ENCODE results near the gene DMAC2.

The DMAC2 gene

DNA sequence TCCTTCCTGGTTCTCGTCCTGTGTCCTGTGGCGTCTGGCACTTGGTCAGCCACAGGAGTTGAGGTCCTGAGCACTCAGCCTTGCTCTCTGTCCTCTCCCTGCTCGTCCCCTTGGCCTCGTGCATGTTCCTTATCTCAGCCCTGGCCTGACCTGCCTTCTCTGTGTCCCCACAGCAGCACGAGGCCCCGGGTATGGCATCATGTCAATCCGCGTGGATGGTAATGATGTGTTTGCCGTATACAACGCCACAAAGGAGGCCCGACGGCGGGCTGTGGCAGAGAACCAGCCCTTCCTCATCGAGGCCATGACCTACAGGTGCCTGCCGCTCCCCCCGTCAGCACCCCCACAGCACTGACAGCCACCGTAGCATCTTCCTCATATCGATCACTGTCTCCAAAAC, 17.3 kb downstream of the DMAC2 start:
- in situ Hi-C loops (cut with MboI; ENCODE audit: low sequenced_read_pairs, unreplicated experiment): no loop called here
- DNase-seq (ENCODE audit: low spot score): no peak
- TF ChIP-seq, protein P1, sequence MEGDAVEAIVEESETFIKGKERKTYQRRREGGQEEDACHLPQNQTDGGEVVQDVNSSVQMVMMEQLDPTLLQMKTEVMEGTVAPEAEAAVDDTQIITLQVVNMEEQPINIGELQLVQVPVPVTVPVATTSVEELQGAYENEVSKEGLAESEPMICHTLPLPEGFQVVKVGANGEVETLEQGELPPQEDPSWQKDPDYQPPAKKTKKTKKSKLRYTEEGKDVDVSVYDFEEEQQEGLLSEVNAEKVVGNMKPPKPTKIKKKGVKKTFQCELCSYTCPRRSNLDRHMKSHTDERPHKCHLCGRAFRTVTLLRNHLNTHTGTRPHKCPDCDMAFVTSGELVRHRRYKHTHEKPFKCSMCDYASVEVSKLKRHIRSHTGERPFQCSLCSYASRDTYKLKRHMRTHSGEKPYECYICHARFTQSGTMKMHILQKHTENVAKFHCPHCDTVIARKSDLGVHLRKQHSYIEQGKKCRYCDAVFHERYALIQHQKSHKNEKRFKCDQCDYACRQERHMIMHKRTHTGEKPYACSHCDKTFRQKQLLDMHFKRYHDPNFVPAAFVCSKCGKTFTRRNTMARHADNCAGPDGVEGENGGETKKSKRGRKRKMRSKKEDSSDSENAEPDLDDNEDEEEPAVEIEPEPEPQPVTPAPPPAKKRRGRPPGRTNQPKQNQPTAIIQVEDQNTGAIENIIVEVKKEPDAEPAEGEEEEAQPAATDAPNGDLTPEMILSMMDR (IDR thresholded peaks at IDR 0.05; ENCODE audit: borderline replicate concordance, control extremely low read depth, extremely low read depth, insufficient read depth, missing control alignments): no peak

GRCh38 chr19:41421973-41422372, 17.7 kb downstream of the DMAC2 start:
- in situ Hi-C loops (cut with MboI; ENCODE audit: low sequenced_read_pairs, unreplicated experiment): no loop called here
- no peak for DNase-seq (ENCODE audit: low spot score)
- TF ChIP-seq, protein P1 (IDR thresholded peaks at IDR 0.05; ENCODE audit: borderline replicate concordance, control extremely low read depth, extremely low read depth, insufficient read depth, missing control alignments): no peak

DNA sequence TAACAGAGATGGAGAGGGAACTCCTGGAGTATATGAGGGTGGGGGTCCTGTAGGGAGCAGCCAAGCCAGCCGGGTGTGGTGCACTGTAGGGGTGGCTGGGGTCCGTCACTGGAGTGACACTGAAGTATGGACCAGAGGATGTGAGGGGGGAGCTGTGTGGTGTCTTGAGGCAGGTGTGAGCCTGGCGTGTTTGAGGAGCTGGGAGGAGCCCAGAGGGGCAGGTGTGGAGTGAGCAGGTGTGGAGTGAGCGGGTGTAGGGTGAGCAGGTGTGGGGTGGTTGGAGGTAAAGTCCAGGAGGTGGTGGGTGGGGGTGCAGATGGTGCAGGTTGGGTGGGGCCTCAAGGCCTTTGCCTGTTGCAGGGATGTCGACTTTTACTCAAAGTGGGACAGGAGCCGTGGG, 18.4 kb downstream of the DMAC2 start:
- TF ChIP-seq, protein P1 (IDR thresholded peaks at IDR 0.05; ENCODE audit: borderline replicate concordance, control extremely low read depth, extremely low read depth, insufficient read depth, missing control alignments): no peak
- in situ Hi-C loops (cut with MboI; ENCODE audit: low sequenced_read_pairs, unreplicated experiment): no loop called here
- no peak for DNase-seq (ENCODE audit: low spot score)

- no peak for DNase-seq (ENCODE audit: low spot score)
- in situ Hi-C loops (cut with MboI; ENCODE audit: low sequenced_read_pairs, unreplicated experiment): no loop called here
- TF ChIP-seq, protein P1 (IDR thresholded peaks at IDR 0.05; ENCODE audit: borderline replicate concordance, control extremely low read depth, extremely low read depth, insufficient read depth, missing control alignments): no peak
These were observed 19.4 kb downstream of the DMAC2 start for GRCh38 chr19:41420101-41420880.

- TF ChIP-seq, protein P1 (IDR thresholded peaks at IDR 0.05; ENCODE audit: borderline replicate concordance, control extremely low read depth, extremely low read depth, insufficient read depth, missing control alignments): no peak
- no peak for DNase-seq (ENCODE audit: low spot score)
- in situ Hi-C loops (cut with MboI; ENCODE audit: low sequenced_read_pairs, unreplicated experiment): no loop called here
These were observed 23.5 kb downstream of the DMAC2 start for GRCh38 chr19:41416194-41416674.

DNA sequence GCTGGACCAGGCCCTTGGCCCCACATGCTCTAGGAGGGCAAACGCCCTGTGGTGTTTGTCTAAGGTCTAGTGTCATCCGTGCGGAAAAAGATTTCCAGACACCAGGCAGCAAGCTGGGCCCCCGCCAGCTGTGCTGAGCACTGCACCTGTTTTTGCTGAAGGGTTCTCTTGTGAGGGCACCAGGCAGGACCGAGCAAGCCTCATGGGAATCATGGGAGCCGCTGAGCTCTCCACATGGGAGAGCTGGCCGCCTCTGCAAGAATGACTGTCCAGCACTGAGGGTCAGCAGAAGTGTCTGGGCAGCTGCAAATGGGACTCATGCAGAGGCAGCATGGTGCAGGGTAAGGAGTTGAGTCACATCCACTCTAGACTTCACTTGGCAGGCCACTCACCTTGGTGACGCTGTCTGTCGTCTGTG, 24.5 kb downstream of the DMAC2 start:
- DNase-seq (ENCODE audit: low spot score): no peak
- in situ Hi-C loops (cut with MboI; ENCODE audit: low sequenced_read_pairs, unreplicated experiment): no loop called here
- TF ChIP-seq, protein P1 (IDR thresholded peaks at IDR 0.05; ENCODE audit: borderline replicate concordance, control extremely low read depth, extremely low read depth, insufficient read depth, missing control alignments): no peak

Data from GM13976 (cell line).